Fibroblast of skin of right biceps (primary cell): Measurements from ENCODE around the gene CRYBA4.
"Not testable (repeated sequence)": the region's sequence is repeated elsewhere in the genome, so short reads cannot be mapped to it uniquely, and the experiment has no call there.

Source experiments
- DNase-seq: peaks from one replicate; pipeline ENCODE4 v3.0.0-alpha.2; 2013

CRYBA4 gene

GRCh38 chr22:26597480-26597879, 24.3 kb upstream of the CRYBA4 start:
- no peak for DNase-seq

DNA sequence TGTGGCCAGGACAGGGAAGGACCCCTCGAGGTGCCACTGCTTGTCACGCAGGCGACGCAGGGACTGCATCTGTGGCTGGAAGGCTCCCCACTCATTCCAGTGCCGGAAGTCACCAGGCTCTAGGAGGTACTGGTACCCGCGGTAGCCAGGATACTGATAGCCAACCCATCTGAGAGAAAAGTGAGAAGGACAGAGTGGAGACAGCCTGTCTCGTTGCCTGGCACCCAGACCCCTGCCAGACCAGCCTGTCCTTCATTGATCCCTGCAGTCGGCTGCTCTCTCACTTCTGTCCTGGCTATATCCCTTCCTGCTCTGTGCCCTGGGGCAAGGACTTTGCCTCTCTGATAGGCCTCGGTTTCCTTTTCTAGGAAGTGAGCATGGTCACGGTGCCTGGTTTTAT, 22.3 kb upstream of the CRYBA4 start:
- DNase-seq, result no peak

DNA sequence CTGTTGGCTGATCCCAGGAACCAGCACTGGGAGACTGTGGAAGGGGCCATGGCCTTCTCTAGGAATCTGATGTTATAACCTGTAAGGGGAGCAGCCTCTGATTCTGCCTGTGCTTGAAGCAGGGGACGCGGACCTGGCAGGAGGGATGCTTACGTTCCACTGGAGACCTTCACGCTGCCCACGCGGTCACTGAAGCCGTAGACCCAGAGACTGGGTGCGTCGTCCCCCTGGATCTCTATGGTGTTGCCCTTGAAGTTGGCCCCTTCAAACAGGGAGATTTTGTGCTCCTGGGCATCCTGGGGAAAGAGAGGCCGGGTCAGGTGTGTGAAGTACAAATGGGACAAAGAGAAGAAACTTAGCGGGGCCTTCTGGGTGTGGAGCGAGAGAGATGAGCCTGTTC, 20.0 kb upstream of the CRYBA4 start:
- DNase-seq, result no peak

- DNase-seq, result no peak
Observed at GRCh38 chr22:26602127-26602526, 19.6 kb upstream of the CRYBA4 start.

- DNase-seq, result no peak
Observed at GRCh38 chr22:26604368-26604767, 17.4 kb upstream of the CRYBA4 start.

- peak; percentile 59 for DNase-seq
Observed at GRCh38 chr22:26606611-26607010, 15.2 kb upstream of the CRYBA4 start.

DNA sequence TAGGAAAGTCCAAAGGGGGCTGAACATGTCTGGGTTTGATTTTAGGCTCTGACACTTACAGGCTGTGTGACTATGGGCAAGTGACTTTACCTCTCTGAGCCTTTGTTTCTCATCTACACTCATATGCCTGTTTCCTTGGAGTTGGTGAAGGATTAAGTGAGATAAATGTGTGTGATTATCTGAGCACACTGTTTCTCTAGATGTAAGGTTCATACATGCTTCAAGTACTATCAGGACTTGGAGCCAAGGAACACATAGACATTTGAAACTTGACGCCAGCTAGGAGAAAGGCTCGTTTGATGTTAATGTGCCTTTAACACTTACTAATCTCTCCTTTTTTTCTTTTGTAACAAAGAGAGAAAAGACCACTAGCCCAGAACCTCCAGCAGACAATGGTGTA, 13.6 kb upstream of the CRYBA4 start:
- no peak for DNase-seq

- DNase-seq, result no peak
Observed at GRCh38 chr22:26609287-26609686, 12.5 kb upstream of the CRYBA4 start.

- peak; percentile 83 for DNase-seq
Observed at GRCh38 chr22:26610072-26610958, 11.4 kb upstream of the CRYBA4 start.

GRCh38 chr22:26610996-26611395, 10.8 kb upstream of the CRYBA4 start:
- peak; percentile 19 for DNase-seq

DNA sequence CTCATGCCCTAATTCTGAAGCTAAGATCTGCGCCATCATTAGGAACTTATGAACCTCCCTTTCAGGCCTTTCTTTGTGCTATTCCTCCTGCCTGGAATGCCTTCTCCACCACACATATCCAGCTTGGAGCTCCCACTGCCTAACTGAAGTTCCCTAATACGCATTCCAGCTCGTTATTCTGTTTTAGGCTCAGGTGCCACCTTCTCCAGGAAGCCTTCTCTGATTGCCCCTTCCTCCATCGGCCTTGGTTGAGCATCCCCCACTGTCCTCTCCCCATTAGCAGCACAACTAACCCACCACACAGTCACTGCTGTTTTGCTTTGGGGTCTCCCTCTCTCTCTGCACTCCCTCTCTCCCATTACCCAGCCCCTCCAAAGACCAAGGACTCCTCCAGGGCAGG, 9.1 kb upstream of the CRYBA4 start:
- DNase-seq, result no peak

DNA sequence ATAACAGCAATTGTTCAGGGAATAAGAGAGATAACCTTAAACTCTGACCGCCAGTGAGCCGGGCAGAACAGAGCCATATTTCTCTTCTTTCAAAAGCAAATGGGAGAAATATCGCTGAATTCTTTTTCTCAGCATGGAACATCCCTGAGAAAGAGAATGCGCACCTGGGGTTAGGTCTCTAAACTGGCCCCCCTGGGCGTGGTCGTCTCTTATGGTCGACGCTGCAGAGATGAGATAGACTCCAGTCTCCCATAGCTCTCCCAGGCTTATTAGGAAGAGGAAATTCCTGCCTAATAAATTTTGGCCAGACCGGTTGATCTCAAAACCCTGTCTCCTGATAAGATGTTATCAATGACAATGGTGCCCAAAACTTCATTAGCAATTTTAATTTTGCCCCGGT, 8.0 kb upstream of the CRYBA4 start:
- not testable (repeated sequence) for DNase-seq

DNA sequence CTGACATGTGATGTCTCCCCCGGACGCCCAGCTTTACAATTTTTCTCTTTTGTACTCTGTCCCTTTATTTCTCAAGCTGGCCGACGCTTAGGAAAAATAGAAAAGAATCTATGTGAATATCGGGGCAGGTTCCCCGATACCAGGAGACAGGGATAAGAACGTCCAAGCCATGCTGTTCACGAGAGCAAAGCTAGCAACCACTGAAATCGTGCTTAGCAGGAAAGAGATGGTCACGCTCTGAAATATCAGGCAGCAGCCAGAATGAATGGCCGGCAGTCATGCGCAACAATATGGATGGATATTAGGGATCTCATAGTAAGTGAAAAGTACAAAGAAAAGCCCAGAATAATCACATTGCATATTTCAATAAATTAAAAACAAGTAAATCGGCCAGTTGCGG, 7.4 kb upstream of the CRYBA4 start:
- no peak for DNase-seq

DNA sequence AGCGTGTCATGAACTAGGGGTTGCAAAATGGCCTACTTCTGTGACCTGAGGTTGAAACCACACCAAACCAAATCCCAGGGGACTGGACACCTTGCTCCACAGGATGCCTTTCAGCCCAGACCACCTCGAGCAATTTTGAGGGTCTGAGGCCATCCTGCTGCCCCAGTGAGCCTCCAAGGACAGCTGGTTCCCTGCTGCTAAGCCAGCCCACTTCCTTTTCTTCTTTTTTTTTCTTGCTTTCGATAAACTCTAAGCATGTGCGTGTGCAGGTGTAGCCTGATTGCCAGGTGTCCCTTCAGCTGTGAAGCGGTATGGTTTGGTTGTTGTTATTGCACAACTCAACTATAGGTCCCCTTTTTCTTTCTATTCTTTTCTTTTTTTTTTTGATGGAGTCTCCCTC, 6.6 kb upstream of the CRYBA4 start:
- DNase-seq, result no peak

GRCh38 chr22:26615830-26616435, 5.8 kb upstream of the CRYBA4 start:
- DNase-seq, result no peak

DNA sequence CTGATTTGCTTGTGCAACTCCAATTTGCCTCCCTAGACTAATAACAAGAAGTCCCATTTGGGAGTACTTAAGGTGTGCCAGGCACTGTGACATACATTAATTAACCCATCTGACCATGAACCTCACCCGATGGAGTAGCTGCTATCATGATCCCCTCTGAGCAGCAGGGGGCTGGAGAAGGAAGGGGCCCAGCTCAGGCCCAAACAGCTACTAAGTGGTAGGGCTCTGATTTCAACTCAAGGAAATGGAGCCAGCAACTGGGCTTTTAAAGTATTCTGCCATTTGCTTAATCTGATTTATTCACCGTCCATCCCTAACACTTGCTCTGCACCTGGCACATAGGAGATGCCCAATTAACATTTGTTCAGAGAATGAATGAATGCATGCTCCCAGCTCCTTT, 5.1 kb upstream of the CRYBA4 start:
- no peak for DNase-seq

DNA sequence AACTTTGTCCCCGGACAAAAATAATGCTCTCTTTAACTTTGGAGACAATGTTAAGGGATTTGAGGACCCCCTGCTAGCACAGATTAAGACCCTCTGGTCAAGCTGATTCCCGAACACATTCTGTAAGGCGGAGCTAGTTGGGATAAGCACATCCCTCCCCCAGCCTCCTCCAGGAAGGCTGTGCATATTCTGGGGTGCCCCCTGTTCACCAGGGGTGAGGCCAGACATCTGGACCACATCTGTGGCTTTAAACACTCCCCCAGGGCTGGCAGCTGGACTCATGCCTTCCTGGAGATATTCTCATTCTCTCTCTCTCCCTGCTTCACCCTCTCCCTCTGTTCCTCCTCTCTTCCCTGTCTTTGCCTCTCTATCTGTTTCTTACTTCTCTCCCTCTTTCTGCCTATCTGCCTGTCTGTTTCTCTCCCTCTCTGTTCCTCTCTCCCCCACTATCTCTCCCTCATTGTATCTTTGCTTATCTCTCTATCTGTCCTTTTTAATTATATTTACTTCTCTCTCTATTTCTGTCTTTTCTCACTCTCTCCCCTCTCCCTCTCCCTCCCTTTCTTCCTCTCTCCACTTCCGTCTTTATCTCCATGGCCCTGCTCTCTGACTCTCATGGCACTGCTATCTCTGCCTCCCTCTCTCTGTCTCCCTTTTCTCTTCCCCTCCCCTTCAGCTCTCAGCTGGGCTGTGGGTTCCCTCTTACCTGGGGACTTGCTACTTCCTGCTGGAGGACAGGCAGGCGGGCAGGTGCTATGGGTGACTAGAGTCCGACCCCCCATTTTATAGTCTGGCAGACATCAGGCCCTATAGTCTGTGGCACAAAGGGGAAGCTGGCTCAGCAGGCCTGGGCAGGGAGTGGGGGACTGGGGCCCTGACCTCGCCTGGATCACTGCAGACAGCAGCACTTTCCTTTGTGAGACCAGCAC, 4.2 kb upstream of the CRYBA4 start, which contains the start of gene CRYBB1:
TSS of gene CRYBB1 (minus strand) at position 757 of the 929 bp plus-strand sequence. CDS start 1,708 bp downstream, outside the sequence.
- DNase-seq, result no peak

DNA sequence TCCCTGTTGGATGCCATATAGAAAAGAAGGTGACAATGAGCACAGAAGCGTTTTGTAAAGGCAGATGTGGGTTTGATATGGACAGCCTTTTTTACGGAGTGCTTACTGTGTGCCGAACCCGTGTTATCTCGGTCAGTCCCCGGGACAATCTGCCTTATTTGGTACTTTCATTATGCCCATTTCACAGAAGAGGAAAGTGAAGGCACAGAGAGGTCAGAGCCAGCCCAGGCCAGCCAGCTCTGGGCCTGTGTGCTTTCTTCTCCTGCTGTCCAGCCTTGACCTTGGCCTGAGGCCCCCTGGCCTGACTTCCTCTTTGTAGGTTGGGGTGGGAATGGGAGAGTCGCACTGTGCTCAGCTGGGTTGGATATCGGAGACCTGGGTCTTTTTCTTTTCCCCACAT, 3.3 kb upstream of the CRYBA4 start:
- DNase-seq, result no peak

GRCh38 chr22:26619510-26619909, 2.3 kb upstream of the CRYBA4 start:
- DNase-seq, result no peak

DNA sequence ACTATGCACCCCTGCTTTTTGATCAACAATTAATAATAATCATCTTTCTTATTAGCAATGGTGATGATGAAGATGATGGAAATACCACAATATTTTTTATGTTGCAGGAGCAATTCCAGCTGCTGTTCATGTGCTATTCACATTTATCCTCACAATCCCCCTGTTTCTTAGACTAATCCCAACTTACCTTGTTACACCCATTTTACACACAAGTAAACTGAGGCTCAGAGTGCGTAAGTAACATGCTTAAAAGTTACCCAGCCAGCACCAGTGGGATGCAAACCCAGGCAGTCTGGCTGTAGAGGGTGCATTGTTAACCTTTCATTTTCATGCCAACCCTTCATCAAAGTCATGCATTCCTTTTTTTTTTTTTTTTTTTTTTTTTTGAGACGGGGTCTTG, 1.6 kb upstream of the CRYBA4 start:
- DNase-seq, result no peak

- no peak for DNase-seq
Observed at GRCh38 chr22:26623984-26624383, 2.2 kb downstream of the CRYBA4 start.

DNA sequence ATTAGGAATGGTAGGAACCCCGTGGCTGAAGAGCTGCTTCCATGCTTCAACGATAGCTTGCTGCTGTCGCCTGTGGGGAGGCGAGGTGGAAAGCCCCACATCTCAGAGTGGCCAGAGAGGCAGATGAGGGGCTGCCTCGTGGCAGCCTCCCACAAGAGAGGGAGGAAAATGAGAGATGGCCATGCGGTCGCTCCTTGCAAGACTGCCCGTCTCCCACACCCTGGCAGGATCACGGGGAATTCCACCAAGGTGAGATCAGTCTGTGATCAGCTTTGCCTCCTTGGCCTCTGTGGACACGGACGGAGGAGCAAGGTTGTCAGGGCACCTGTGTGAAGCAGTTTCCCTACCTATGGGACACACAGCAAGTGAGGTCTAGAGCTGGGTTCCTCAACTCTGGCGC, 3.0 kb downstream of the CRYBA4 start:
- no peak for DNase-seq
